CD4-positive, alpha-beta T cell treated with Interleukin-6 for 4 hours (primary cell): ENCODE measurements around the gene TXNDC11.

Experiments used
- DNase-seq: peaks from one replicate; pipeline ENCODE4 v3.0.0-alpha.2; 2020; ENCODE audit warnings: mixed read lengths

The TXNDC11 gene

DNA sequence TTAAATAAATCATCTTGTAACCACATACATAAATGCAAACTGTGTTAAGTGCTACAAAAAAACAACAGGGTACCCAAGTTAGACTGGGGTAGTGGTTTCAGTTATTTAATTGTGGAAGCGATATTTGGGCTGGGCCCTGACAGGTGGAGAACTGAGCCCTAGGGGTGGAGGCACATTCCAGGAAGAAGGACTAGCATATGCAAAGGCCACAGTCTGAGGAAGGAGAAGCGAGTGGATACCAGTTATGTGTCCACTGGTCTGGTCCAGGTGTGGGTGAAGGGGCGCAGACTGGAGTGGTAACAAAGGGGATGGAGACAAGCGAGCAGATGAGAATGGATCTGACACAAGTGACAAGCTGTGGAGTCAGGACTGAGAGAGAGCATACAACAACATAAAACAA, 22.9 kb downstream of the TXNDC11 start:
- no peak for DNase-seq

DNA sequence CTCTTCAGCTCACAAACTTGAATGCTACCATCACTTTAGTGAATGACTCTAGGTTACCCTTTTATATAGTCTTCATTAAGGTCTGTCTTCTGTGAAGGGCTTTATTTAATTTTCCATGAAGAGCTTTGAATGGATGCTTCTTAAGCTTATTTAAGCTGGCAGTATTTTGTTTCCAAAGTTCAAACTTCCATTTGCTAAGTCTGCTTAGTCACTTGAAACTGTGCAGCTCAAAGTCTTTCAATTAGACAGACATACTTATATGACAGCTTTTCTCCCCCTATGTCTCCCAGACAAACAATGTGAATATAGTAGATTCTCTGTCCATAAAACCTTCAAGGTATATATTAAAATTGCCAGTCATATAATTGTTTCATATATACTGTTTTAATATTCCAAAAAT, 23.5 kb downstream of the TXNDC11 start:
- no peak for DNase-seq

- DNase-seq, result no peak
These were observed 24.8 kb downstream of the TXNDC11 start for GRCh38 chr16:11717811-11718210.

- no peak for DNase-seq
These were observed 26.3 kb downstream of the TXNDC11 start for GRCh38 chr16:11716336-11716735.

- no peak for DNase-seq
These were observed 27.3 kb downstream of the TXNDC11 start for GRCh38 chr16:11715246-11715947.

DNA sequence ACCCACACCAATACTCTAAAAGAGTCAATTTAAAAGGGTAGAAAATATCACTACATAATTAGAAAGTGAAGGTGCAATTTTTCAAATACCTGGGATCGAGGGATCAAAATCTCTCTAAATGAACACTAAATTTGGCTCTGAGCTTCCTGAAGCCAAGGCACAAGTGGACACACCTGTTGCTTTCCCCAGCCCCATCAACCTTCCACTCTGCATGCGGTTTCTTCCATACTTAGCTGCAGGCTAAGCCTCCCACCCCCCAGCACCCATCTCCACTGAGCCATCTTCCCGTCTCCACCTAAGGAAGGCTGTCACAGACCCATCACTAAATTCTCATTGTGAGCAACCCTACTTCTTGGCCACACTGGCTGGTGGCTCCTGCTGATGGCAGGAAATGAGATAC, 30.5 kb downstream of the TXNDC11 start:
- no peak for DNase-seq

- no peak for DNase-seq
These were observed 31.0 kb downstream of the TXNDC11 start for GRCh38 chr16:11711662-11712061.

- DNase-seq, result no peak
These were observed 34.2 kb downstream of the TXNDC11 start for GRCh38 chr16:11708421-11708820.

DNA sequence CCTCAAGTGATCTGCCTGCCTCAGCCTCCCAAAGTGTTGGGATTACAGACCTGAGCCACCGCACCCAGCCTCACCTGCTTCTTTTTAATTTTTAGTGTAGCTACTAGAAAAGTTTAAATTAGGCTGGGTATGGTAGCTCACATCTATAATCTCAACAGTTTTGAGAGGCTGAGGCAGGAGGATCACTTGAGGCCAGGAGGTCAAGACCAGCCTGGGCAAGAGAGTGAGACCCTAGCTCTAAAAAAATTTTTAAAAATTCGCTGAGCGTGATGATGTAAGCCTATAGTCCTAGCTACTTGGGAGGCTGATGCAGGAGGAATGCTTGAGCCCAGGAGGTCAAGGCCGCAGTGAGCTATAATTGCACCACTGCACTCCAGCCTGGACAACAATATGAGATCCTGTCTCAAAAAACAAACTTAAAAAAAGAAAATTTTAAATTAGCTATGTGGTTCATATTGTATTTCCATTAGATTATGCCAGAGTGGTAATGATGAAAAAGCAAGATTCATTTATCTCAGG, 34.9 kb downstream of the TXNDC11 start:
- no peak for DNase-seq

GRCh38 chr16:11706180-11706742, 36.4 kb downstream of the TXNDC11 start:
- no peak for DNase-seq

DNA sequence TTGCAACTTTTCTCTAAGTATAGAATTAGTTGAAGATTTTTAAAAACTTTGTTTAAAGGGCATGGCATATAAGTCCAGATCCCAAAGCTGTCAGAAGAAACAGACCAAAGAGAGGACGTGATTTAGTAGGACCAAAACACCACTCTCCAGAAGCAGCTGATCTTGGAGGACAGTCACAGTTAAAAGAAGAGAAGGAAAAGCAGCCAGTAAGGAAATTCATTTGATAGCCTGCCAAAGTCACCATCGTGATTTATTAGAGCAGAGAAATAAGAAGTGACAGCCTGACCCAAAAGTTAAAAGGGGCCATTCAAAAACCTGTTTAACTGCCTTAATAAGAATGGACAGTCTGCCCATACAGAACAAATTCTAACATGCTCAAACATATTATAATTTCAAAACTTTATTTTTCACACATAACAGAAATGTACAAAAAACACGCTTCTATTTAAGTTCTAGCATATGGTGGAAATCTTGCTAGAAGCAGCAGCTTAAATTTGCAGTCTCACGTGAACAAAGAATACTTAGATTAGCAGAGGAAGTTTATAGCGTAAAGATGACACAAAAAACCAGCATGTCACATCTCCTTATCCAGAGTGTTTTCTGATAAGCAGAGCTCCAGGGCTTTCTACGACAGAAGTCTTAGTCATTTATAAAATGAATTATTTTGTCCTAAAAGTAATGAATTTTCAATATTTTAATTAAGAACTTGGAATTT, 37.2 kb downstream of the TXNDC11 start:
- DNase-seq, result no peak

DNA sequence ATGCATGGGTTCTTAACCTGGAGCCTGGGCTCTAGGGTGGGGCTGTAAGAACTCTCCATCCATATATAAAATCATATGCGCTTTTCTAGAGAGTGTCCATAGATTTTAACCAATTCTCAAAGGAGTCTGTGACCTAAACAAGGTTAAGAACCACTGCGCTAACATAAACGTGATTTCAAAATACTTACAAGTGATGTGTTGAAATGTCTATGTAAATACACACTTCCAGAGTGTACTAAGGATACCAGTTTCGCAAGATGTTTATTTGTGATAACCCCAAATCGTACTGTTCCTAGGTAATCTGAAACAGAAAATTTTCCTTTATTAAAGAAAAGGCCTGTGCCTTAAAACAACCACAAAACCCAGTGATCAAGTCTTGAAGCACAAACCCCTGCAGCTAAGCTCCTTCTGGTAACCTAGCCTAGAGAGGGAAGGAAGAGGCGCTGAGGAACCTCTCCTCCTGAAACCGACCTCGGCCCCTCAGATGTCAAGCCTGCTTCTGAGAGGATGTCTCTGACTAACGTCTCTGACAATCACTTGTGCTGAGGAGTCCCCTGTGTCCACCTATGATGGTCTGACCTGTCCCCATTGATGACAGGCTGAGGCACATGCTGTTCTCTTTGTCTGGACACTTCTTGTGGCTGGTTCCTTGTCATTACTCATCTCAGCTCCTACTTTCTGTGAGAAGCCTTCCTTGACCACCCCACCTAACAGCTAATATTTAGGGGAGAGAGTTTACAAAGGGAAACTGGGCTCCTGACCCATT, 42.2 kb downstream of the TXNDC11 start:
- DNase-seq, result no peak

GRCh38 chr16:11699234-11699894, 43.3 kb downstream of the TXNDC11 start:
- no peak for DNase-seq

DNA sequence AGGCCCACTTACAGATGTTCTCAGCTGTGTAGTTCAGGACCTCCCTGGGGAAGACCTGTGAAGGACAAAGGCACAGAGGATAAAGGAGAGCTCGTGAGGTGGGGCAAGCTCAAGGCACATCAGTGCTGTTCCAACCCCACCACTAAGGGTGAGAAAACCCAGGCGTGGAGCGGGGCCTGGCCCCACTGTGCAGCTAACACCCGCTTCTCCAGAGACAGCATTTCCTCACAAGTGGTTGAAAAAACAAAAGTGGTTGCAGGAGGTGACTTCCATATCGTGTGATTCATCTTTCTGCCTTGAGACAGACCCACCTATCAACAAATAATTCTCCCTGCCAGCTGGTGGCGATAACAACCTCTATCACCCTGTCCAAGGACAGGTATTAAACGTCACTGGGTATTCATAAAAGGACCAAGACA, 44.4 kb downstream of the TXNDC11 start:
- peak; percentile 31 for DNase-seq

DNA sequence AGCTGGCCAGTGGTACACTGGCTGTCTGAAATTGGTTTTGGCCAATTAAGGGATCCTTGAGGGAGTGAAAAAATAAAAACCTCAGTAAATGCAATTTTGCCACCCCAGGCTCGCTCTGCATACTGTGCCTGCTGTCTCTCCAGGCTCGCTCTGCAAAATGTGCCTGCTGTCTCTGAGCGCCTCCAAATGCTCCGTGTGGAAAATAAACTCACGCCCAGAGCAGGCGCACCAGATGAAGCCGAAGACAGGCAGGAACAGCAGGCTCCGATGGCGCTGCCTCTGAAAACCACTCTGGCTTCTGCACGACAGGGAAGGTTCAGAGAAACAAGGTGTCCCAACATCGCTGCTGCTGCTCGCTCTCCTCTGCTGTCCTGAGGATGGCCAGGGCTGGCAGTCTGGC, 45.3 kb downstream of the TXNDC11 start:
- DNase-seq, result no peak

DNA sequence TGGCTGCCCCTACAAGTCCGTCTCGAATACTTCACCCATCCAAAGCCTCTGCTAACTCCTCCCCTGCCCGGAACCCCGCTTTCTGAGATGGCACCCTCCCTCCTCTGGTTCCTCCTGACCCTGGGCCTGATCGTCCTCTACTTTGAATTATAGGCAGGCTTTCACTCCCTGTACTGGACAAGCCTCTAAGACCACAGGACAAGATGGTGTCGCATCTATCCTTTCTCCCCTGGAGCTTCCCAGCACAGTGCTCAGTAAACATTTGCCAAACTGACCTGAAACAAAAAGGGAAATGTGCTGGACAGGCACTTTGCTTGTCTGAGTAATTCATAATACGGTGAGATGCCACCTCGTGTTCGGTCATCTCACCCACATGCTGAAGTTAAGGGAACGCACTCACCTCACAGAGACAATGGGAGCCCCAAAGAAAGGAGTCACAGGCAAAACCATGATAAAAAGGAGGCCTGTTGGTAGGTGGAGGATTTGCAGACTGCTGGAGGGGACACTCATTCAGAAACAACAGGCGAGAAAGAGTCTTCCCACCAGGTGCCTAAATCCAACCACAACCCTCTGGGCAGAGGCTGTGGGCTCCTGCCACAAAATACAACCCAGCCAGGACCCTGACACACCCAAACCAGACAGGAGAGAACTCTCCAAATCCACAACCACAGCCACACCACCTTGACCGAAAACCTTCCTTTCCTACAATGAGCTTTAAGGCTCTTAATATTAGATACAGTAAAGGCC, 46.2 kb downstream of the TXNDC11 start:
- no peak for DNase-seq

DNA sequence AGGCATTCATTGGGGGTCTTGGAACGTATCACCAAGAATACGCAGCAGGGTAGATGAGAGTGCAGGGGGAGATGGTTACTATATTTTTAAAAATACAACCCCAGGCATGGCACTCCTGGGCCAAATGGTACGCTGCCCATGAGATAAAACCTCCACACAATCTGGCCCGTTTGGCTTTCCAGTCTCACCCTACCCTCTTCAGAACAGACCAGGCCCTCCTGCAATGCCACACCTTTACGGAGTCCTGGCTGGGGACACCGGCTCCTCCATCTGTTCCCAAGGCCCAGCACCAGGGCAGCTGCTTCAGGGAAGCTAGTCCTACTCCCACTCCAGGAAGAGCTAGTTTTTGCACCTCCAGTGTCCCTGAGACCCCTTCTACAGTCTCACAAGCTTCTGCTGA, 50.0 kb downstream of the TXNDC11 start:
- no peak for DNase-seq

DNA sequence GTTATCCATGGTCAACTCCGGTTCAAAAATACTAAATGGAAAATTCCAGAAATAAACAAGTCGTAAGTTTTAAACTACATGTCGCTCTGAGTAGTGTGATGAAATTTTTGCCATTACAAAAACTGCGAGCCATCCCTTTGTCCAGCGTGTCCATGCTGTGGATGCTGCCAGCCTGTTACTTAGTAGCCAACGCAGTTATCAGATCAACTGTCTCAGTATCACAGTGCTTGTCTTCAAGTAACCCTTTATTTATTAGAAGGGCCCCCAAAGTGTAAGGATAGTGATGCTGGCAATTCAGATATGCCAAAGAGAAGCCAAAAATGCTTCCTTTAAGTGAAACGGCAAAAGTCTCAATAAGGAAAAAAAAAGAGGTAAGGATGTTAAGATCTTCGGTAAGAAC, 50.5 kb downstream of the TXNDC11 start:
- no peak for DNase-seq

GRCh38 chr16:11691771-11692170, 50.9 kb downstream of the TXNDC11 start:
- DNase-seq, result no peak

GRCh38 chr16:11691235-11691634, 51.4 kb downstream of the TXNDC11 start:
- DNase-seq, result no peak

GRCh38 chr16:11689031-11689840, 53.4 kb downstream of the TXNDC11 start:
- no peak for DNase-seq
